ENCODE data around the gene CSF1R. TPM values are rescaled to one million over a fixed set of nuclear protein-coding genes. Genes with fewer than 3 reads are reported as not detected.

CSF1R gene
- total and polyA plus RNA-seq, 2 of the 8 experiments (the other 6 are each of a cell fraction or from before 2014, with no cell fraction given): 0.12 TPM; not detected in 1

- TF ChIP-seq USF2 (IDR thresholded peaks at IDR 0.05; ENCODE audit: low read length) (no peak), HDAC6 (IDR thresholded peaks at IDR 0.05; ENCODE audit: low read depth, low read length) (no peak), SP1 (IDR thresholded peaks at IDR 0.05; ENCODE audit: low read depth, low read length) (no peak), KDM1A (IDR thresholded peaks at IDR 0.05; ENCODE audit: borderline replicate concordance, low read length) (no peak), PHF8 (conservative IDR thresholded peaks at IDR 0.05; ENCODE audit: low read depth, low read length) (no peak), MAFK (IDR thresholded peaks at IDR 0.05; ENCODE audit: low read depth, low read length) (no peak), POLR2A (IDR thresholded peaks at IDR 0.05; ENCODE audit: control extremely low read depth in 1 of 2, low read depth in 2 of 2, low read length in 2 of 2) (no peak), CTBP2 (IDR thresholded peaks at IDR 0.05; ENCODE audit: borderline replicate concordance, insufficient read depth, insufficient read length, low read length) (no peak)
These were observed 26.1 kb upstream of the CSF1R start (continued) for GRCh38 chr5:150112201-150113046.
